Endothelial cell of umbilical vein (primary cell): ENCODE measurements around the gene INHBE. TPM values are rescaled to one million over a fixed set of nuclear protein-coding genes. Genes with fewer than 3 reads are reported as not detected.

ENCODE experiments used
- BruUV-seq: library from RNA; stranded (reverse); fragments of 400-500 nt; replicated peaks from 2 replicates; lab custom pipeline; 2021; lab: Mats Ljungman, UMichigan
- CTCF ChIA-PET: fragments of 300-600, 350-600 bp; sonication (Branson Sonifier 250); formaldehyde crosslinking; loops from one replicate; lab custom pipeline; 2021; ENCODE audit warnings: antibody characterized with exemption, inconsistent platforms; lab: Charles Lee
- POLR2A ChIA-PET: fragments of 300-600, 350-600 bp; sonication (Branson Sonifier 250); formaldehyde crosslinking; loops from one replicate; lab custom pipeline; 2021; ENCODE audit warnings: antibody characterized with exemption, inconsistent platforms; lab: Charles Lee
- DNase-seq: peaks from one replicate; pipeline ENCODE4 v3.0.0-alpha.2; 2011; ENCODE audit warnings: low read depth, low spot score
- FAIRE-seq: peaks from 2 replicates; lab custom pipeline; 2011; peaks lifted over from hg19 to GRCh38; lab: Jason Lieb, UNC
- H2AFZ ChIP-seq: 2 replicates; pipeline ENCODE4 v1.6.0; 2012; ENCODE audit warnings: low read depth, low read length, control low read depth, inconsistent platforms
- H3K27ac ChIP-seq: 2 replicates; pipeline ENCODE4 v1.5.1; 2011; ENCODE audit warnings: low read depth, mild to moderate bottlenecking, control low read depth, low read length, moderate library complexity; ENCODE audit not compliant: insufficient read depth
- H3K27me3 ChIP-seq, 2 experiments: 2 replicates each; pipeline versions ENCODE4 v1.6.0 to v1.6.1; 2011; ENCODE audit warnings: low read length in 2 of 2, mixed read lengths in 1 of 2; ENCODE audit not compliant: control insufficient read depth in 2 of 2, insufficient read depth in 2 of 2
- H3K36me3 ChIP-seq, 2 experiments: 2 replicates in 1 of 2; 3 replicates in 1 of 2; pipeline ENCODE4 v1.5.1; 2011; ENCODE audit warnings: low read length in 2 of 2, mild to moderate bottlenecking in 1 of 2, moderate library complexity in 1 of 2; ENCODE audit not compliant: control insufficient read depth in 2 of 2, insufficient read depth in 2 of 2; ENCODE audit errors: extremely low read depth in 1 of 2
- H3K4me1 ChIP-seq: 3 replicates; pipeline ENCODE4 v1.5.1; 2011; ENCODE audit warnings: mild to moderate bottlenecking, low read length; ENCODE audit not compliant: control insufficient read depth, insufficient read depth; ENCODE audit errors: extremely low read depth
- H3K4me2 ChIP-seq: 2 replicates; pipeline ENCODE4 v1.6.1; 2011; ENCODE audit warnings: low read length, control low read depth, mixed read lengths; ENCODE audit not compliant: insufficient read depth
- H3K4me3 ChIP-seq, 3 experiments: fragments of 200-600 bp in 1 of 3; sonication (generic), shearing (Covaris generic) in 1 of 3; replicated peaks in 1 of 3; 2 replicates each; pipeline ENCODE4 v1.5.1; 2011 to 2016; ENCODE audit warnings: control low read depth in 3 of 3, low read length in 3 of 3, mild to moderate bottlenecking in 2 of 3, inconsistent platforms in 1 of 3, low read depth in 1 of 3, moderate library complexity in 1 of 3; ENCODE audit not compliant: insufficient read depth in 1 of 3
- H3K79me2 ChIP-seq: 2 replicates; pipeline ENCODE4 v1.6.0; 2012; ENCODE audit warnings: low read length, inconsistent platforms; ENCODE audit not compliant: control insufficient read depth, insufficient read depth
- H3K9ac ChIP-seq: replicated peaks from 2 replicates; pipeline ENCODE3; 2011; ENCODE audit warnings: low read length, control low read depth; ENCODE audit not compliant: insufficient read depth; ENCODE audit errors: extremely low read depth
- H3K9me1 ChIP-seq: replicated peaks from 3 replicates; pipeline ENCODE4 v1.6.0; 2011; ENCODE audit warnings: mild to moderate bottlenecking, low read length; ENCODE audit not compliant: control insufficient read depth, insufficient read depth; ENCODE audit errors: extremely low read depth
- H3K9me3 ChIP-seq: replicated peaks from 2 replicates; pipeline ENCODE4 v1.5.1; 2012; ENCODE audit warnings: low read length, inconsistent platforms; ENCODE audit not compliant: control insufficient read depth, insufficient read depth
- H4K20me1 ChIP-seq: replicated peaks from 2 replicates; pipeline ENCODE3; 2011; ENCODE audit warnings: mild to moderate bottlenecking, low read length; ENCODE audit not compliant: control insufficient read depth, insufficient read depth; ENCODE audit errors: extremely low read depth
- EZH2 ChIP-seq: IDR thresholded peaks from 2 replicates; pipeline ENCODE4 v1.6.1; 2012; ENCODE audit warnings: borderline replicate concordance, low read depth, mild to moderate bottlenecking, moderate library complexity, low read length, inconsistent platforms; ENCODE audit not compliant: severe bottlenecking
- FOS ChIP-seq: IDR thresholded peaks from 2 replicates; pipeline ENCODE4 v1.6.1; 2011; ENCODE audit warnings: mild to moderate bottlenecking, low read length, moderate library complexity, borderline replicate concordance; ENCODE audit not compliant: insufficient read depth
- GATA2 ChIP-seq: IDR thresholded peaks from 2 replicates; pipeline ENCODE4 v1.7.0; 2011; ENCODE audit warnings: low read depth, mild to moderate bottlenecking, moderate library complexity, mixed read lengths, low read length; ENCODE audit not compliant: insufficient read length, insufficient read depth
- JUN ChIP-seq: IDR thresholded peaks from 2 replicates; pipeline ENCODE4 v1.6.1; 2011; ENCODE audit warnings: borderline replicate concordance, low read depth; ENCODE audit not compliant: insufficient read length, insufficient read depth
- MAX ChIP-seq: IDR thresholded peaks from 2 replicates; pipeline ENCODE4 v1.6.1; 2011; ENCODE audit not compliant: insufficient read depth, insufficient read length
- MYC ChIP-seq: IDR thresholded peaks from one replicate; pipeline ENCODE4 v1.6.1; 2011; ENCODE audit warnings: mild to moderate bottlenecking, low read depth, low read length
- POLR2A ChIP-seq: IDR thresholded peaks from 2 replicates; pipeline ENCODE4 v1.6.1; 2012; ENCODE audit warnings: low read depth, mild to moderate bottlenecking, control low read depth, low read length
- POLR2AphosphoS5 ChIP-seq: IDR thresholded peaks from 2 replicates; pipeline ENCODE4 v1.6.1; 2012; ENCODE audit warnings: low read depth, mild to moderate bottlenecking, control low read depth, low read length, moderate library complexity; ENCODE audit not compliant: insufficient read depth
- dilution Hi-C: fragments of 300-500 bp; cut with MboI; formaldehyde crosslinking; loops from one replicate; pipeline ENCODE4 v1.15.0; 2019; ENCODE audit warnings: low sequenced_read_pairs; ENCODE audit not compliant: extremely low pct_ligation_motif_present
- intact Hi-C: fragments of 100-400 bp; cut with micrococcal nuclease; formaldehyde crosslinking; loops from one replicate; pipeline ENCODE4 v1.10.0; 2022
- polyA plus RNA-seq, 4 experiments: library from polyadenylated mRNA; depleted of rRNA in 3 of 4; stranded (reverse) in 3 of 4; unstranded in 1 of 4; fragments of >200 nt; gene quantifications; 2 replicates each; pipeline versions ENCODE4 v1.2.1 to v1.2.3, GENCODE V29; 2011 to 2012; ENCODE audit warnings: missing spikeins in 1 of 4
- total RNA-seq: library from RNA; stranded (reverse); gene quantifications from 2 replicates; pipeline ENCODE4 v1.2.3, GENCODE V29; 2021
- TF ChIP-seq, protein P1 (sequence below), 2 donors: IDR thresholded peaks; 1 replicate in 1 of 2; 2 replicates in 1 of 2; pipeline ENCODE4 v1.5.1; 2011; ENCODE audit warnings: low read length in 2 of 2, mild to moderate bottlenecking in 2 of 2, moderate library complexity in 2 of 2, control low read depth in 1 of 2, inconsistent platforms in 1 of 2, low read depth in 1 of 2; ENCODE audit not compliant: insufficient read depth in 1 of 2; ENCODE audit errors: extremely low read depth in 1 of 2

Gene INHBE
- total and polyA plus RNA-seq, 2 donors (not counting 3 experiments of a cell fraction or from before 2014, with no cell fraction given): not detected

GRCh38 chr12:57479043-57479375 is 23.9 kb downstream of the INHBE start:
- Histone ChIP-seq H3K79me2 (no peaks in the 10 kb centered on the region), H3K27me3 (peaks cover 35 to 40% of the 10 kb centered on the region in 2 experiments), H2AFZ (no peak overlapping the region), H3K4me3 (no peak overlapping the region), H3K4me2 (no peak overlapping the region), H3K9ac (no peak overlapping the region), H3K9me3 (no peaks in the 10 kb centered on the region), H3K36me3 (no peaks in the 10 kb centered on the region), H3K9me1 (no peaks in the 10 kb centered on the region), H3K27ac (no peak overlapping the region), H3K4me1 (peaks cover 12% of the 10 kb centered on the region), H4K20me1 (no peaks in the 10 kb centered on the region)
- dilution Hi-C loops: no loop called here
- no TSS peak for BruUV-seq
- no peak for TF ChIP-seq FOS
- TF ChIP-seq JUN: no peak
- TF ChIP-seq POLR2A: no peak
- TF ChIP-seq GATA2: no peak
- TF ChIP-seq POLR2AphosphoS5: no peak
- TF ChIP-seq EZH2: no peak
- TF ChIP-seq MYC: no peak
- TF ChIP-seq, protein P1, sequence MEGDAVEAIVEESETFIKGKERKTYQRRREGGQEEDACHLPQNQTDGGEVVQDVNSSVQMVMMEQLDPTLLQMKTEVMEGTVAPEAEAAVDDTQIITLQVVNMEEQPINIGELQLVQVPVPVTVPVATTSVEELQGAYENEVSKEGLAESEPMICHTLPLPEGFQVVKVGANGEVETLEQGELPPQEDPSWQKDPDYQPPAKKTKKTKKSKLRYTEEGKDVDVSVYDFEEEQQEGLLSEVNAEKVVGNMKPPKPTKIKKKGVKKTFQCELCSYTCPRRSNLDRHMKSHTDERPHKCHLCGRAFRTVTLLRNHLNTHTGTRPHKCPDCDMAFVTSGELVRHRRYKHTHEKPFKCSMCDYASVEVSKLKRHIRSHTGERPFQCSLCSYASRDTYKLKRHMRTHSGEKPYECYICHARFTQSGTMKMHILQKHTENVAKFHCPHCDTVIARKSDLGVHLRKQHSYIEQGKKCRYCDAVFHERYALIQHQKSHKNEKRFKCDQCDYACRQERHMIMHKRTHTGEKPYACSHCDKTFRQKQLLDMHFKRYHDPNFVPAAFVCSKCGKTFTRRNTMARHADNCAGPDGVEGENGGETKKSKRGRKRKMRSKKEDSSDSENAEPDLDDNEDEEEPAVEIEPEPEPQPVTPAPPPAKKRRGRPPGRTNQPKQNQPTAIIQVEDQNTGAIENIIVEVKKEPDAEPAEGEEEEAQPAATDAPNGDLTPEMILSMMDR (IDR thresholded peaks at IDR 0.05; ENCODE audit: extremely low read depth in 1 of 2, insufficient read depth in 1 of 2, low read depth in 1 of 2, low read length in 2 of 2): no peak
- TF ChIP-seq MAX: no peak
- ChIA-PET CTCF (no interaction called here), POLR2A (no interaction called here)
- no peak for DNase-seq
- FAIRE-seq: no peak
- intact Hi-C loops: no loop called here
